ENCODE measurements around the gene AGBL4.

- TF ChIP-seq EP300 (IDR thresholded peaks at IDR 0.05) (no peak), CTCF (IDR thresholded peaks at IDR 0.05) (no peak), POLR2AphosphoS5 (IDR thresholded peaks at IDR 0.05) (no peak)
Measured at GRCh38 chr1:48680411-48681035, 1343.2 kb downstream of the AGBL4 start.
